ENCODE measurements around the gene TTC16. TPM values are rescaled to one million over a fixed set of nuclear protein-coding genes. Genes with fewer than 3 reads are reported as not detected.

Gene TTC16
- total and polyA plus RNA-seq, 8 donors: 0.02 to 0.09 (median 0.03) TPM; not detected in 4

DNA sequence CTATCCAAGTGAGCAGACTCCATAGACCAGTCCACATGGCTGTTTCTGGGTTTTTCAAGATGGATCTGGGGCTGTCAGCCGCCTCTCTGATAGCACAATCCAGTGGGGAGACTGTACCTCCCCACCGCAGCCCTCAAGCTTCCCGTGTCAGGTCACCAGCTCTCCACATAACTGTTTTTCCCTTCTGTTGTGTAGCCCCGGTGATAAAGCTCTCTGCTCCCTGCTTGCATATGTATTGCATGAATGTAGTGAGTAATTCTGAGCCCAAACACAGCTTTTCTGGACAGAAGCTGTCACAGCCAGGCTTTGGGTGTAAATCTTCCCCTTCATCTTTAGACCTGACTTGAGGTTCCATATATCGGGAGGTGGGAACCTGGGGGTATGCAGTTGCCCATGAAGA, 32.2 kb upstream of the TTC16 start:
- Histone ChIP-seq H3K4me1 (no peaks in the 10 kb centered on the region), H3K36me3 (peaks cover 0 to 19% (median 9%) of the 10 kb centered on the region in 3 donors), H3K27me3 (no peaks in the 10 kb centered on the region), H3K4me3 (no peak overlapping the region), H3K9me3 (no peaks in the 10 kb centered on the region), H3K27ac (no peak overlapping the region)
- no peak for DNase-seq
- WGBS, 2 donors: 91 to 94% methylated on average over 5 of the region's 5 CpGs
- no peak for FAIRE-seq
- TF ChIP-seq, protein P1, sequence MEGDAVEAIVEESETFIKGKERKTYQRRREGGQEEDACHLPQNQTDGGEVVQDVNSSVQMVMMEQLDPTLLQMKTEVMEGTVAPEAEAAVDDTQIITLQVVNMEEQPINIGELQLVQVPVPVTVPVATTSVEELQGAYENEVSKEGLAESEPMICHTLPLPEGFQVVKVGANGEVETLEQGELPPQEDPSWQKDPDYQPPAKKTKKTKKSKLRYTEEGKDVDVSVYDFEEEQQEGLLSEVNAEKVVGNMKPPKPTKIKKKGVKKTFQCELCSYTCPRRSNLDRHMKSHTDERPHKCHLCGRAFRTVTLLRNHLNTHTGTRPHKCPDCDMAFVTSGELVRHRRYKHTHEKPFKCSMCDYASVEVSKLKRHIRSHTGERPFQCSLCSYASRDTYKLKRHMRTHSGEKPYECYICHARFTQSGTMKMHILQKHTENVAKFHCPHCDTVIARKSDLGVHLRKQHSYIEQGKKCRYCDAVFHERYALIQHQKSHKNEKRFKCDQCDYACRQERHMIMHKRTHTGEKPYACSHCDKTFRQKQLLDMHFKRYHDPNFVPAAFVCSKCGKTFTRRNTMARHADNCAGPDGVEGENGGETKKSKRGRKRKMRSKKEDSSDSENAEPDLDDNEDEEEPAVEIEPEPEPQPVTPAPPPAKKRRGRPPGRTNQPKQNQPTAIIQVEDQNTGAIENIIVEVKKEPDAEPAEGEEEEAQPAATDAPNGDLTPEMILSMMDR (IDR thresholded peaks at IDR 0.05): no peak
- ATAC-seq: no peak
- intact Hi-C loops (cut with DNase I): no loop called here

DNA sequence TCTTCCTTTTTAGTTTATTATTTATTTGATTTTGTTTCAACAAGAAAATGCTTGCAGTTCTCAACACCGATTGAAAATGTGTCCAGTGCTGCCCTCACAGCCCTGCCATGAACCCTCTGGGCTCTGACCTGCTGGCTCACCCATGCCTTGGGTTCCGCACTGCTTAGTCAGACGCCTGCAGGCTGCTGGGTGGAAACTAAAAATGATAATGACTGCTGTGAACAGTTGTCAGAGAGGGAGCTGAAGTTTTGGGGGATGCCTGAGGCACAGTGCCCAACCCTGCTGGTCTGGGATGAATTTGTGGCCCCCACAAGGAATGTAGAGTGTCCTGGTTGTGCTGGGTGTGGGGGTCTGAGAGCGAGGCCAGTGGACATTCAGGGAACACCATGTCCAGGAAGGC, 31.3 kb upstream of the TTC16 start:
- H3K9me3 ChIP-seq: no peaks in the 10 kb centered on the region
- H3K27ac ChIP-seq: no peak overlapping the region
- DNase-seq (no peak), FAIRE-seq (no peak), ATAC-seq (no peak)
- H3K27me3 ChIP-seq: no peaks in the 10 kb centered on the region
- 85 to 97% methylated on average over 4 of the region's 4 CpGs for WGBS, 2 donors
- H3K4me1 ChIP-seq: no peaks in the 10 kb centered on the region
- no peak overlapping the region for H3K4me3 ChIP-seq
- TF ChIP-seq, protein P1 (IDR thresholded peaks at IDR 0.05): no peak
- peaks cover 0 to 19% (median 9%) of the 10 kb centered on the region in 3 donors for H3K36me3 ChIP-seq
- intact Hi-C loops (cut with DNase I): no loop called here

DNA sequence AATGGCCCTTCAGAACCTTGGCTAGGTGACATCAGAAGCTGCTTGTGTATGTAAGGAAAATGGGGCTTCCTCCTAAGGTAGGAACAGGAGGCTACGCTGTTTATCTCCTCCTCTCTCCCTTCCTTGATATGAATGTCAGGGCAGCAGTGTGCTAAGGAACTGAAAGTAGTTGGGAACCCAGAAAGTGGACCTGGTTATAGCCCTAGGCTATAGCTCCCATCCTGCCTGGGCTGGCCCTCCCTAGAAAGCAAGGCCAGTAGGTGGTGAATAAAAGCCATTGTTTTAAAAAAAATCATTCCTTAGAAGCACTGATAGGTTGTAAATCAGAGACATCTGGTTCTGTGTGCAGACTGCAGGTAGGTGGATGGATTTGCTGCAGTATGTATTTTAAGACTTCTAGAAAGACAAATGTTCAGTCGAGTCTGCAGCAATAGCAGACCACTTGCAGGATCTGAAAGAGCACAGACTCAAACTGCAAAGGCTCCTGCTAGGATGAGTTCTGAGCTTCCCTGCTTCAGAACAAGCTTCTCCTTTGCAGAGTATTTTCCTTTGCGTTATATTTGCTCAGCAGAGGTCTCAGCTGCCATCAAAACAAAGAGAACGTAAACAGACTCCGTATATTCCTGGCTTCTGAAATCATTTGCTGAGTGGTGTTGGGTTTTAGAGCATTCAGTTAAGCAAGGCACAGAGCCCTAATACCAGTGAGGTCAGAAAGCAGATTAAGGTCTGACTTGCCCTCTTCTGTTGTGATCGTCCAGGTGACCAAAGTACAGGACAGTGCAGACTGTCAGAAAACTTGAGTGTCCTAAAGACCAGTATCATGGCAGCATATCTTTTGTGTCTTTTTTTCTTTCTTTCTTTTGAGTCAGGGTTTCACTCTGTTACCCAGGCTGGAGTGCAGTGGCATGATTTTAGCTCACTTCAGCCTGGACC, 29.2 kb upstream of the TTC16 start:
- Histone ChIP-seq H3K27me3 (no peaks in the 10 kb centered on the region), H3K27ac (no peak overlapping the region), H3K9me3 (no peaks in the 10 kb centered on the region), H3K4me3 (no peak overlapping the region), H3K4me1 (no peaks in the 10 kb centered on the region), H3K36me3 (peaks cover 0 to 4% (median 0%) of the 10 kb centered on the region in 3 donors)
- 75 to 80% methylated on average over 6 of the region's 6 CpGs for WGBS, 2 donors
- ATAC-seq: no peak
- TF ChIP-seq, protein P1 (IDR thresholded peaks at IDR 0.05): no peak
- no peak for DNase-seq
- intact Hi-C loops (cut with DNase I): no loop called here
- no peak for FAIRE-seq

DNA sequence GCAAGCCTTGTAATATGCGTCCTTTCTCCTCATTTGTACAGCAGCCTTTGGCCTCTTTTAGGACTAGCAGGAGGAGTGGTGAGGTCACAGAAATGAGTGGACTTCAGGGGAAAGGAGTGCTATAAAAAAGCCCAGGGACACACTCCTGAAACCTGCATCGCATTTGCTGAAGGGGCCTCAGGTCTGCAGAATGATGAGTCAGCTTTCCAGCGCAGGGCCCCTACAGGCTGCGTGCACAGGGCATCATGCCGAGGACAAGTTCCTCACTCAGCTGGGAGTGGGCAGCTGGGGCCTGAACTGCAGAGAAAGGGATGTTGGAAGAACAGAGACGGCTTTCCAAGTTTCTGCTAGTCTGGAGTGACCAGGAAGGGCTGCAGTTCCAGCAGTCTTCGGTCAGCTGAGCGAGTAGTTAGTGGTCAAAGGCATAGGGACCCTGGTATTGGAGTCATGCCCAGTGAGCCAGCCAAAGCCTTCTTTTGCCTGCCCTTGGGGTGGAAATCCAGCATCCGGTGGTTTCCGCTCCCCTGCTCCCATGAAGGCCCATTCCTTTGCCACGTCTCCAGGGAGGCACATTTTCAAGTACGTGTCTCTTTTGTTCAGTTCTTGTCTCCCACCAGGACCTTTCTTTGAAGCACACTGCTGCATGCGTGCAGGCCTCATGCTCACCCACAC, 26.4 kb upstream of the TTC16 start:
- no peak overlapping the region for H3K27ac ChIP-seq
- intact Hi-C loops (cut with DNase I): no loop called here
- DNase-seq: no peak
- no peak overlapping the region for H3K4me3 ChIP-seq
- 92 to 95% methylated on average over 13 of the region's 13 CpGs for WGBS, 2 donors
- no peaks in the 10 kb centered on the region for H3K9me3 ChIP-seq
- no peaks in the 10 kb centered on the region for H3K36me3 ChIP-seq
- FAIRE-seq: no peak
- no peak for ATAC-seq
- TF ChIP-seq, protein P1 (IDR thresholded peaks at IDR 0.05): no peak
- no peaks in the 10 kb centered on the region for H3K27me3 ChIP-seq
- H3K4me1 ChIP-seq: no peaks in the 10 kb centered on the region
